ENCODE measurements around the gene BCL6B.

Gene BCL6B

GRCh38 chr17:7035591-7036368 is 12.9 kb downstream of the BCL6B start, which contains the start of gene SLC16A13:
Gene SLC16A13, plus strand, starts transcription at chr17:7036015. Its CDS starts 368 bp downstream, at chr17:7036383.
- TF ChIP-seq ZFX (IDR thresholded peaks at IDR 0.05; ENCODE audit: borderline replicate concordance) (no peak), CTCF (IDR thresholded peaks at IDR 0.05) (no peak; the same call in 1 of the 2 replicates)
- H3K27ac ChIP-seq, result peak within 1 kb of the TSS; percentile 64

DNA sequence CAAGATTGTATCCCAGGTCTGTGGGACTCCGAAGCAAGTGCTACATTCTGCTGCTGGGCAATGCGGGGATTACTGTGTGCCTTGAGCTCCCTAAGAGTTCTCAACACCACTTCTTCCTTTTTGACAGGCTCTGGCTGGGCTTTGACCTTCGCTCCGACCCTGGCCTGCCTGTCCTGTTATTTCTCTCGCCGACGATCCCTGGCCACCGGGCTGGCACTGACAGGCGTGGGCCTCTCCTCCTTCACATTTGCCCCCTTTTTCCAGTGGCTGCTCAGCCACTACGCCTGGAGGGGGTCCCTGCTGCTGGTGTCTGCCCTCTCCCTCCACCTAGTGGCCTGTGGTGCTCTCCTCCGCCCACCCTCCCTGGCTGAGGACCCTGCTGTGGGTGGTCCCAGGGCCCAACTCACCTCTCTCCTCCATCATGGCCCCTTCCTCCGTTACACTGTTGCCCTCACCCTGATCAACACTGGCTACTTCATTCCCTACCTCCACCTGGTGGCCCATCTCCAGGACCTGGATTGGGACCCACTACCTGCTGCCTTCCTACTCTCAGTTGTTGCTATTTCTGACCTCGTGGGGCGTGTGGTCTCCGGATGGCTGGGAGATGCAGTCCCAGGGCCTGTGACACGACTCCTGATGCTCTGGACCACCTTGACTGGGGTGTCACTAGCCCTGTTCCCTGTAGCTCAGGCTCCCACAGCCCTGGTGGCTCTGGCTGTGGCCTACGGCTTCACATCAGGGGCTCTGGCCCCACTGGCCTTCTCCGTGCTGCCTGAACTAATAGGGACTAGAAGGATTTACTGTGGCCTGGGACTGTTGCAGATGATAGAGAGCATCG is 15.4 kb downstream of the BCL6B start:
- no peak overlapping the region for H3K27ac ChIP-seq

DNA sequence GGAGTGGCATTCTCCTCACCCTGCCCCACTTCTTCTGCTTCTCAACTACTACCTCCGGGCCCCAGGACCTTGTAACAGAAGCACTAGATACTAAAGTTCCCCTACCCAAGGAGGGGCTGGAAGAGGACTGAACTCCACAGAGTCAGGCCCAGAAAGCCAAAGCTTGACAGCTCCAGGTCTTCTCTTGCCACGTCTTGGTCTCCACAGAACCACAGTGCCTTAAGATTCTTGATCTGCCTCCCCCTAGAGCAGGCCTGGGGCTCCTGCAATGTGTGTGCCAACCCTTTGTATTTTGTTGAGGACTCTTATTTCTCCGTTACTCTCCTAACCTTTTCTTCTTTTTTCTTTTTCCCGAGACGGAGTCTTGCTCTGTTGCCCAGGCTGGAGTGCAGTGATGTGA is 17.0 kb downstream of the BCL6B start:
- no peak overlapping the region for H3K27ac ChIP-seq
- TF ChIP-seq CTCF (IDR thresholded peaks at IDR 0.05), result no peak
- TF ChIP-seq ZFX (IDR thresholded peaks at IDR 0.05; ENCODE audit: borderline replicate concordance), result no peak

More for the DNA sequence above, 15.4 kb downstream of the BCL6B start:
- TF ChIP-seq ZFX (IDR thresholded peaks at IDR 0.05; ENCODE audit: borderline replicate concordance) (no peak), CTCF (IDR thresholded peaks at IDR 0.05) (no peak)

DNA sequence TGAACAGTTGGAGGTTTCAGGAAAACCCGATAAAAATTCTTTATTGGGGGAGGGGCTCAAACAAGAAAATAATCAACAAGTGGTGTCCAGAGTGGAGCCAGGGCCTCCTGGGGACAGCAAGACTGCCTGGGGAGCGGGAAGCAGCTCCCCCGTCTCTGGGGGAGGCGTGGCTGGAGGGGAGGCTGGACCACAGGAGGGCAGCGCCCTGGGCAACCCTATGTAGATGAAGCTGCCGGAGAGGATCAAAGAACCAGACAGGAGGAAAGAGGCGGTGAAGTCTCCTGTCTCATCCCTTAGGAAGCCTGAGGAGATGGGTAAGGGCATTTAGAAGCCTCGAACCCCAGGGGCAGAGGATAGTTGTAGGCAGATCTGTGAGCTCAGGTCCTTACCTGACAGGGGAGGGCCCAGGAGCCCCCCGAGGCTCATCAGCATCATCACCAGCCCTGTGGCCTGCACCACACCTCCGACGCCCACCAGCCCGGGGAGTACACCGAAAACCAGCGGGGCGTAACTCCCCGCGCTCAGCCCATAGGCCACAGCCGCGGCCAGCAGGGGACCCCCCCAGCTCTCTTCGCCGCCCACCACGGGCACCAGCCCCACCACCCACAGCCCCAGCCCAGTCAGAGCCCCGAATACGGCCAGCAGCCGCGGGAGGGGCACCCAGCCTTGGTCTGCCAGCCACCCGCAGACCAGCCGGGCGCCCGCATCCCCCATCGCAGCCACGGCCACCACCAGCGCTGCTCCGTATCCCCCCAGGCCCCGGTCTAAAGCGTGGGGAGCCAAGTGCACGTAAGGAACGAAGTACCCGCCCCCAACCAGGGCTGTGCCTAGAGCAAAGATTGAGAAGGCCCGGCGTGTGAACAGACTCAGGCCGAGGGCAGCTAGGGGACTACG is 19.0 kb downstream of the BCL6B start:
- no peak overlapping the region for H3K27ac ChIP-seq
- TF ChIP-seq CTCF (IDR thresholded peaks at IDR 0.05), result no peak
- TF ChIP-seq ZFX (IDR thresholded peaks at IDR 0.05; ENCODE audit: borderline replicate concordance), result no peak

- TF ChIP-seq ZFX (IDR thresholded peaks at IDR 0.05; ENCODE audit: borderline replicate concordance) (no peak), CTCF (IDR thresholded peaks at IDR 0.05) (no peak)
- H3K27ac ChIP-seq, result no peak overlapping the region
Measured at GRCh38 chr17:7042501-7043181, 19.8 kb downstream of the BCL6B start.

- TF ChIP-seq CTCF (IDR thresholded peaks at IDR 0.05), result no peak
- TF ChIP-seq ZFX (IDR thresholded peaks at IDR 0.05; ENCODE audit: borderline replicate concordance), result no peak
- H3K27ac ChIP-seq, result no peak overlapping the region
Measured at GRCh38 chr17:7043182-7043496, 20.3 kb downstream of the BCL6B start.

Data from 22Rv1 (cell line).